Calu3 (cell line): ENCODE measurements around the gene TIGD6. TPM values are rescaled to one million over a fixed set of nuclear protein-coding genes. Genes with fewer than 3 reads are reported as not detected.

Experiments used
- Bru-seq: library from RNA; stranded (reverse); fragments of 400-500 nt; gene quantifications from one replicate; lab custom pipeline; 2021; lab: Mats Ljungman, UMichigan
- BruChase-seq, 2 experiments: library from RNA; stranded (reverse); fragments of 400-500 nt; gene quantifications; one replicate each; lab custom pipeline; 2021; lab: Mats Ljungman, UMichigan
- BruUV-seq: library from RNA; stranded (reverse); fragments of 400-500 nt; replicated peaks from 2 replicates; lab custom pipeline; 2021; lab: Mats Ljungman, UMichigan
- CTCF ChIA-PET: fragments of 300-600 bp; sonication (Branson Sonifier 250); formaldehyde crosslinking; loops from one replicate; lab custom pipeline; 2022; ENCODE audit warnings: antibody characterized with exemption; lab: Charles Lee
- DNase-seq: peaks from one replicate; pipeline ENCODE4 v3.0.0; 2022
- H3K27ac Mint-ChIP-seq: one replicate; pipeline ENCODE4 v1.8.0; 2022; ENCODE audit warnings: mixed read lengths; ENCODE audit not compliant: unreplicated experiment
- H3K27me3 Mint-ChIP-seq: one replicate; pipeline ENCODE4 v1.8.0; 2022; ENCODE audit warnings: mixed read lengths; ENCODE audit not compliant: unreplicated experiment
- H3K36me3 Mint-ChIP-seq: one replicate; pipeline ENCODE4 v1.8.0; 2022; ENCODE audit warnings: mild to moderate bottlenecking, moderate library complexity, mixed read lengths; ENCODE audit not compliant: insufficient read depth, unreplicated experiment
- H3K4me1 Mint-ChIP-seq: one replicate; pipeline ENCODE4 v1.8.0; 2022; ENCODE audit warnings: mild to moderate bottlenecking, low read depth, mixed read lengths; ENCODE audit not compliant: unreplicated experiment
- H3K4me3 Mint-ChIP-seq: one replicate; pipeline ENCODE4 v1.8.0; 2022; ENCODE audit warnings: mild to moderate bottlenecking, low read depth, moderate library complexity, mixed read lengths; ENCODE audit not compliant: unreplicated experiment
- H3K9me3 Mint-ChIP-seq: one replicate; pipeline ENCODE4 v1.8.0; 2022; ENCODE audit warnings: low read depth, mixed read lengths; ENCODE audit not compliant: unreplicated experiment
- intact Hi-C: fragments of 100-400 bp; cut with micrococcal nuclease; formaldehyde crosslinking; loops from one replicate; pipeline ENCODE4 v1.10.0; 2022; ENCODE audit not compliant: unreplicated experiment
- long read RNA-seq: library from polyadenylated mRNA; stranded (forward); transcript quantifications from one replicate; pipeline ENCODE4 v2.0.0, GENCODE V29; 2022
- total RNA-seq: library from RNA; stranded (reverse); gene quantifications from 2 replicates; pipeline ENCODE4 v1.2.3, GENCODE V29; 2022
- TF ChIP-seq, protein P1 (sequence below): fragments of 200-600 bp; IDR thresholded peaks from one replicate; pipeline ENCODE4 v1.8.0; 2022; ENCODE audit warnings: antibody characterized with exemption; ENCODE audit not compliant: unreplicated experiment

Gene TIGD6
- total RNA-seq, result 5.0 and 5.2 TPM in 2 replicates
- Bru-seq, nascent RNA, result percentile 61 among the genes with signal in this experiment
- percentile 44 among the genes with signal in this experiment for BruChase-seq, experiment 1, labeled RNA remaining after a 6-hour chase
- percentile 52 among the genes with signal in this experiment for BruChase-seq, experiment 2, labeled RNA remaining after a 2-hour chase
- long read RNA-seq, full-length matches to known transcripts, result 3 of 5 reads
- long read RNA-seq, partial matches to known transcripts, result 1 of 5 reads
- long read RNA-seq, other reads (novel, unspliced or antisense), result 1 of 5 reads

DNA sequence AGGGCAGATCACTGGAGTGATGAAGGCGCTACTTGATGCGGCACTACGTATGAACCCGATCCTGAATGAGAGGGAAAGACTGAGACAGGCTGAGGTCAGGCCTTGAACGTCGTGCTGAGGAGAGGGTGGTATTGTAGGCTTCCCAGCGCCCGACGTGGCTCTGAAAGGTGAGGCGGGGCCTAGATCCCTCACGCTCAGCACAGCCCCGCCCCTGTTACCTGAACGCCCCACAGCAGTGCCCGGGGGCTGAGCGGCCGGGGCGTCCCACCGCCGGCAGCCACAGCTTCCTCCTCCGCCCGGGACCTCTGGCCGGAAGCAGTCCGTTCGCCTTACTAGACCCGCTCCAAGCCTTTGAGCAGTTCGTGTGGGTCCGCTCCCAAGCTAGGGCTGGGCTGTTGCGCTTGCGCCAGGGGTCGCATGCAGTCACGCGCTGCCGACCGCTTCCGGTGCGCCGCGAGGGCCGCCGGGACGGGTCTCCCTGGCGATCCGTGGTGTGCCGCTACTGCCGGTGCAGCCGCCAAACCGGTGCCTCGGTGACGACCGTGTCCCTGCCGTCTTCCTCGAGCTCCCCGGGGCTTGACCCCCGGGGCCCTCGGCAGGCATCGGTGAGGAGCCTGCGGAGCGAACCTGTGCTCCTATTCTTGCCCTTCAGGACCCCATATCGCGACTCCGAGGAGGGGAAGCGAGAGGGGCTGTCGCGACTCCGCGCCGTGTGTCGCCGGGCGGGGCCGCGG lies at the start of gene TIGD6, which contains the start of gene HMGXB3:
TSS of gene TIGD6 (minus strand) at position 399 of the 734 bp plus-strand sequence. CDS start 4,306 bp downstream, outside the sequence.
TSS of gene HMGXB3 (plus strand) at position 484 of the 734 bp plus-strand sequence. CDS start 4,114 bp downstream, outside the sequence.
- Mint-ChIP-seq H3K4me1 (peaks cover 38% of the 10 kb centered on the region), H3K4me3 (peak within 1 kb of the TSS; percentile 88), H3K27ac (peak within 1 kb of the TSS; percentile 98), H3K36me3 (peaks cover 59% of the 10 kb centered on the region), H3K9me3 (no peaks in the 10 kb centered on the region), H3K27me3 (no peaks in the 10 kb centered on the region)
- CTCF ChIA-PET, result interaction anchor here (0.7 to 1.6 kb wide), 7 partner anchors 10 to 367 kb away, joined by 3 to 8 read pairs (median 3); partner anchors contain the start of gene SLC26A2
- peak; percentile 97 for DNase-seq
- intact Hi-C loops, result loop anchor here (2.0 kb wide), 1 partner anchor 20 kb away; no protein-coding TSS in a partner anchor
- TF ChIP-seq, protein P1, sequence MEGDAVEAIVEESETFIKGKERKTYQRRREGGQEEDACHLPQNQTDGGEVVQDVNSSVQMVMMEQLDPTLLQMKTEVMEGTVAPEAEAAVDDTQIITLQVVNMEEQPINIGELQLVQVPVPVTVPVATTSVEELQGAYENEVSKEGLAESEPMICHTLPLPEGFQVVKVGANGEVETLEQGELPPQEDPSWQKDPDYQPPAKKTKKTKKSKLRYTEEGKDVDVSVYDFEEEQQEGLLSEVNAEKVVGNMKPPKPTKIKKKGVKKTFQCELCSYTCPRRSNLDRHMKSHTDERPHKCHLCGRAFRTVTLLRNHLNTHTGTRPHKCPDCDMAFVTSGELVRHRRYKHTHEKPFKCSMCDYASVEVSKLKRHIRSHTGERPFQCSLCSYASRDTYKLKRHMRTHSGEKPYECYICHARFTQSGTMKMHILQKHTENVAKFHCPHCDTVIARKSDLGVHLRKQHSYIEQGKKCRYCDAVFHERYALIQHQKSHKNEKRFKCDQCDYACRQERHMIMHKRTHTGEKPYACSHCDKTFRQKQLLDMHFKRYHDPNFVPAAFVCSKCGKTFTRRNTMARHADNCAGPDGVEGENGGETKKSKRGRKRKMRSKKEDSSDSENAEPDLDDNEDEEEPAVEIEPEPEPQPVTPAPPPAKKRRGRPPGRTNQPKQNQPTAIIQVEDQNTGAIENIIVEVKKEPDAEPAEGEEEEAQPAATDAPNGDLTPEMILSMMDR, result no peak
- no TSS peak for BruUV-seq

DNA sequence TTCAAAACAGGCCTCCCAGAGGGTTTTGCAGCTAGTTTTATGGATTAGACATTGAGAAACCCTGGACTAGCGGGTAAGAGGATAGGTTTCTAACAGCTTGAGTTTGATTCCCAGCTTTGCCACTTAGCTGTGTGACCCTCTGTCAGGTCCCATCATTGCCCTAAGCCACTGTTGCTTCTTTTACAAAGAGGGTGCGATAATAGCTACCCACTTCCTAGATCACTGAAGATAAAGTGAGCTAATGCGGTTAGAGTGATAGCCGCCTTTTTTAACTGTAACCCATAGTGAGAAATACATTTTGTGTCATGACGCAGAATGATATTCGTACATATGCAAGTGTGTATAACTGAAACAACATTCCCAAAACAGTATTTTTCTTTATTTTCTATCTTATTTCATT lies 45.6 kb upstream of the TIGD6 start:
- TF ChIP-seq, protein P1, result no peak
- Mint-ChIP-seq H3K9me3 (no peaks in the 10 kb centered on the region), H3K4me1 (peaks cover 28% of the 10 kb centered on the region), H3K36me3 (peaks cover 64% of the 10 kb centered on the region), H3K4me3 (no peak overlapping the region), H3K27me3 (no peaks in the 10 kb centered on the region), H3K27ac (no peak overlapping the region)
- CTCF ChIA-PET, result interaction anchor here (0.7 to 1.6 kb wide), 2 partner anchors 11 to 28 kb away, joined by 3 read pairs; no protein-coding TSS in a partner anchor
- intact Hi-C loops, result no loop called here
- no TSS peak for BruUV-seq
- no peak for DNase-seq

DNA sequence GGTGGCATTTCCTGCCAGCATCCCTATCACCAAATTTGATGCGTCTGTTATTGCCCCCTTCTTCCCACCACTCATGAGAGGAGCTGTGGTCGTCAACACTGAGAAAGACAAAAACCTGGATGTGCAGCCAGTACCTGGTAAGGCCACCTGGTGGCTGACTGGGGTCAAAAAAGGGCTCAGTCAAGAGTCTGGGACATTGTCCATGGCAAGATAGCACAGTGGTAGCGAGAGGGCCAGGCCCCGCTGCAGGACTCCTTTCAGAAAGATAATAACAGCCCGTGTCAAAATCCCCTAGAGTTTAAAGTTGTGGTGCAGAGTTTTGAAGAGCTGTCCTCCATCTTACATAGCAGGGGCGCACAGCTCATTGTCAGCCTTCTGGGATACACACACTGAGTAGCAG lies 45.1 kb upstream of the TIGD6 start:
- intact Hi-C loops, result no loop called here
- no peak overlapping the region for H3K27ac Mint-ChIP-seq
- CTCF ChIA-PET, result interaction anchor here (0.7 to 1.6 kb wide), 2 partner anchors 11 to 28 kb away, joined by 3 read pairs; no protein-coding TSS in a partner anchor

DNA sequence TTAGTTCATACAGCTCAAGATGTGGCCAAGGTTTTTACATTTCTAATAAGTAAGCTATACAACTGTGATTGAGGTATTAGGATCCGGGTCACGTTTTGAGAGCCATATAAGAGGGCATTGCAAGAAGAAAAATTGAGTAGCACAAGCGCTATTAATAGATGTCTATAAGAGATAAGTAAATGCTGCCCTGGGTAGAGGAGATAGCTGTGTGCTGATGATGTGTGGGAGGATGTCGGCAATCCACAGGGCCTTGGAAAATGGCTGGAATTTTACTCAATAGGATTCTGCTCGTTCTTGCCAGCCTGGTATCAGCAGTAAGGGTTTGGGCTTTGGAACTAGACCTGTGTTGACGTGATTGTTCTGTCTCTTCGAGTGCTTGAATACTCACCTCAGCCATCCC lies 44.3 kb upstream of the TIGD6 start:
- no peak overlapping the region for H3K4me3 Mint-ChIP-seq

More for the DNA sequence above, 45.1 kb upstream of the TIGD6 start:
- no peaks in the 10 kb centered on the region for H3K9me3 Mint-ChIP-seq
- peaks cover 28% of the 10 kb centered on the region for H3K4me1 Mint-ChIP-seq
- no peak for DNase-seq
- BruUV-seq, result no TSS peak
- peaks cover 66% of the 10 kb centered on the region for H3K36me3 Mint-ChIP-seq
- H3K4me3 Mint-ChIP-seq, result no peak overlapping the region
- H3K27me3 Mint-ChIP-seq, result no peaks in the 10 kb centered on the region
- TF ChIP-seq, protein P1, result no peak

More for the DNA sequence above, 44.3 kb upstream of the TIGD6 start:
- CTCF ChIA-PET, result interaction anchor here (0.5 to 1.6 kb wide), 2 partner anchors 12 to 19 kb away, joined by 3 to 4 read pairs; no protein-coding TSS in a partner anchor
- DNase-seq, result no peak
- intact Hi-C loops, result no loop called here
- Mint-ChIP-seq H3K27ac (no peak overlapping the region), H3K36me3 (peaks cover 59% of the 10 kb centered on the region), H3K27me3 (no peaks in the 10 kb centered on the region), H3K9me3 (no peaks in the 10 kb centered on the region), H3K4me1 (peaks cover 20% of the 10 kb centered on the region)
- TF ChIP-seq, protein P1, result no peak
- BruUV-seq, result no TSS peak
